Measurements from ENCODE around the gene TICAM2.

TICAM2 gene

GRCh38 chr5:115542086-115542485, 60.2 kb downstream of the TICAM2 start:
- Histone ChIP-seq H3K79me2 (ENCODE audit: low read length) (peaks cover 69% of the 10 kb centered on the region), H3K4me2 (ENCODE audit: low read depth, low read length) (peak overlapping the region; percentile 90), H2AFZ (ENCODE audit: low read length) (no peak overlapping the region), H3K9me2 (replicated peaks; ENCODE audit: insufficient read depth, low read length) (no peaks in the 10 kb centered on the region), H3K4me1 (ENCODE audit: low read length) (peaks cover 26% of the 10 kb centered on the region), H3K9ac (ENCODE audit: low read length) (peak overlapping the region; percentile 98; the same call in 1 of the 2 replicates), H3K36me3 (replicated peaks; ENCODE audit: insufficient read depth, low read length) (peaks cover 15% of the 10 kb centered on the region; the same call in 1 of the 2 replicates), H3K27me3 (replicated peaks; ENCODE audit: insufficient read depth, low read length) (no peaks in the 10 kb centered on the region), H3K4me3 (ENCODE audit: low read length) (peak overlapping the region; percentile 69), H3K9me3 (replicated peaks; ENCODE audit: insufficient read depth, low read length) (no peaks in the 10 kb centered on the region), H3F3A (ENCODE audit: insufficient read depth, low read length) (peaks cover 12% of the 10 kb centered on the region), H3K27ac (ENCODE audit: low read length) (peak overlapping the region; percentile 96; the same call in 1 of the 2 replicates), H4K20me1 (ENCODE audit: insufficient read depth, low read length) (peaks cover 49% of the 10 kb centered on the region; the same call in 1 of the 2 replicates)
- TF ChIP-seq EZH2phosphoT487 (IDR thresholded peaks at IDR 0.05; ENCODE audit: low read length) (no peak), EZH2 (optimal IDR thresholded peaks at IDR 0.05; ENCODE audit: low read depth, low read length) (no peak)
- TF ChIP-seq, protein P1, sequence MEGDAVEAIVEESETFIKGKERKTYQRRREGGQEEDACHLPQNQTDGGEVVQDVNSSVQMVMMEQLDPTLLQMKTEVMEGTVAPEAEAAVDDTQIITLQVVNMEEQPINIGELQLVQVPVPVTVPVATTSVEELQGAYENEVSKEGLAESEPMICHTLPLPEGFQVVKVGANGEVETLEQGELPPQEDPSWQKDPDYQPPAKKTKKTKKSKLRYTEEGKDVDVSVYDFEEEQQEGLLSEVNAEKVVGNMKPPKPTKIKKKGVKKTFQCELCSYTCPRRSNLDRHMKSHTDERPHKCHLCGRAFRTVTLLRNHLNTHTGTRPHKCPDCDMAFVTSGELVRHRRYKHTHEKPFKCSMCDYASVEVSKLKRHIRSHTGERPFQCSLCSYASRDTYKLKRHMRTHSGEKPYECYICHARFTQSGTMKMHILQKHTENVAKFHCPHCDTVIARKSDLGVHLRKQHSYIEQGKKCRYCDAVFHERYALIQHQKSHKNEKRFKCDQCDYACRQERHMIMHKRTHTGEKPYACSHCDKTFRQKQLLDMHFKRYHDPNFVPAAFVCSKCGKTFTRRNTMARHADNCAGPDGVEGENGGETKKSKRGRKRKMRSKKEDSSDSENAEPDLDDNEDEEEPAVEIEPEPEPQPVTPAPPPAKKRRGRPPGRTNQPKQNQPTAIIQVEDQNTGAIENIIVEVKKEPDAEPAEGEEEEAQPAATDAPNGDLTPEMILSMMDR (IDR thresholded peaks at IDR 0.05; ENCODE audit: low read length): no peak
- DNase-seq: no peak

GRCh38 chr5:115541611-115542010, 60.7 kb downstream of the TICAM2 start:
- peak overlapping the region; percentile 98; the same call in 1 of the 2 replicates for H3K9ac ChIP-seq (ENCODE audit: low read length)
- H4K20me1 ChIP-seq (ENCODE audit: insufficient read depth, low read length): peaks cover 54% of the 10 kb centered on the region; the same call in 1 of the 2 replicates

GRCh38 chr5:115535479-115536035, 66.7 kb downstream of the TICAM2 start:
- Histone ChIP-seq H3K79me2 (ENCODE audit: low read length) (peaks cover 100% of the 10 kb centered on the region), H3F3A (ENCODE audit: insufficient read depth, low read length) (no peaks in the 10 kb centered on the region), H3K4me2 (ENCODE audit: low read depth, low read length) (no peak overlapping the region), H4K20me1 (ENCODE audit: insufficient read depth, low read length) (peaks cover 53% of the 10 kb centered on the region), H3K4me3 (ENCODE audit: low read length) (no peak overlapping the region), H2AFZ (ENCODE audit: low read length) (no peak overlapping the region), H3K4me1 (ENCODE audit: low read length) (peaks cover 23% of the 10 kb centered on the region), H3K36me3 (replicated peaks; ENCODE audit: insufficient read depth, low read length) (peaks cover 19% of the 10 kb centered on the region; the same call in 1 of the 2 replicates), H3K27me3 (replicated peaks; ENCODE audit: insufficient read depth, low read length) (no peaks in the 10 kb centered on the region), H3K27ac (ENCODE audit: low read length) (no peak overlapping the region), H3K9ac (ENCODE audit: low read length) (no peak overlapping the region), H3K9me3 (replicated peaks; ENCODE audit: insufficient read depth, low read length) (no peaks in the 10 kb centered on the region), H3K9me2 (replicated peaks; ENCODE audit: insufficient read depth, low read length) (no peaks in the 10 kb centered on the region)
- TF ChIP-seq EZH2 (optimal IDR thresholded peaks at IDR 0.05; ENCODE audit: low read depth, low read length) (no peak), EZH2phosphoT487 (IDR thresholded peaks at IDR 0.05; ENCODE audit: low read length) (no peak)
- TF ChIP-seq, protein P1 (IDR thresholded peaks at IDR 0.05; ENCODE audit: low read length): no peak
- DNase-seq: no peak

More at GRCh38 chr5:115541611-115542010, 60.7 kb downstream of the TICAM2 start:
- Histone ChIP-seq H3K4me3 (ENCODE audit: low read length) (peak overlapping the region; percentile 69), H3K79me2 (ENCODE audit: low read length) (peaks cover 74% of the 10 kb centered on the region), H3K36me3 (replicated peaks; ENCODE audit: insufficient read depth, low read length) (peaks cover 15% of the 10 kb centered on the region; the same call in 1 of the 2 replicates), H3K4me1 (ENCODE audit: low read length) (peaks cover 26% of the 10 kb centered on the region), H2AFZ (ENCODE audit: low read length) (no peak overlapping the region), H3K9me3 (replicated peaks; ENCODE audit: insufficient read depth, low read length) (no peaks in the 10 kb centered on the region), H3K4me2 (ENCODE audit: low read depth, low read length) (peak overlapping the region; percentile 90), H3K9me2 (replicated peaks; ENCODE audit: insufficient read depth, low read length) (no peaks in the 10 kb centered on the region), H3F3A (ENCODE audit: insufficient read depth, low read length) (peaks cover 12% of the 10 kb centered on the region), H3K27me3 (replicated peaks; ENCODE audit: insufficient read depth, low read length) (no peaks in the 10 kb centered on the region), H3K27ac (ENCODE audit: low read length) (peak overlapping the region; percentile 9; the same call in 1 of the 2 replicates)
- TF ChIP-seq EZH2 (optimal IDR thresholded peaks at IDR 0.05; ENCODE audit: low read depth, low read length): no peak
- TF ChIP-seq EZH2phosphoT487 (IDR thresholded peaks at IDR 0.05; ENCODE audit: low read length): no peak
- TF ChIP-seq, protein P1 (IDR thresholded peaks at IDR 0.05; ENCODE audit: low read length): no peak
- no peak for DNase-seq

Data from MM.1S (cell line).